CD1c-positive myeloid dendritic cell (primary cell): ENCODE data around the gene CCBE1.
"Not testable (repeated sequence)": the region's sequence is repeated elsewhere in the genome, so short reads cannot be mapped to it uniquely, and the experiment has no call there.

Experiments
- DNase-seq: peaks from one replicate; pipeline ENCODE4 v3.0.0-alpha.2; 2016; ENCODE audit errors: extremely low spot score

The CCBE1 gene

GRCh38 chr18:59656373-59656887 lies 40.8 kb downstream of the CCBE1 start:
- DNase-seq, result no peak

- no peak for DNase-seq
Measured at GRCh38 chr18:59655676-59656075, 41.5 kb downstream of the CCBE1 start.

- no peak for DNase-seq
Measured at GRCh38 chr18:59651071-59651470, 46.2 kb downstream of the CCBE1 start.

GRCh38 chr18:59650266-59650820 lies 46.9 kb downstream of the CCBE1 start:
- no peak for DNase-seq

- no peak for DNase-seq
Measured at GRCh38 chr18:59649591-59649990, 47.6 kb downstream of the CCBE1 start.

- not testable (repeated sequence) for DNase-seq
Measured at GRCh38 chr18:59648469-59648868, 48.8 kb downstream of the CCBE1 start.

- no peak for DNase-seq
Measured at GRCh38 chr18:59646963-59647307, 50.3 kb downstream of the CCBE1 start.

- no peak for DNase-seq
Measured at GRCh38 chr18:59646228-59646962, 50.8 kb downstream of the CCBE1 start.

GRCh38 chr18:59643740-59644139 lies 53.5 kb downstream of the CCBE1 start:
- DNase-seq, result no peak

- DNase-seq, result no peak
Measured at GRCh38 chr18:59640721-59641120, 56.5 kb downstream of the CCBE1 start.

- no peak for DNase-seq
Measured at GRCh38 chr18:59639821-59640220, 57.4 kb downstream of the CCBE1 start.

GRCh38 chr18:59639136-59639535 lies 58.1 kb downstream of the CCBE1 start:
- no peak for DNase-seq

- DNase-seq, result no peak
Measured at GRCh38 chr18:59633961-59634485, 63.2 kb downstream of the CCBE1 start.

- DNase-seq, result no peak
Measured at GRCh38 chr18:59633317-59633716, 63.9 kb downstream of the CCBE1 start.

GRCh38 chr18:59631583-59632181 lies 65.5 kb downstream of the CCBE1 start:
- no peak for DNase-seq

GRCh38 chr18:59629894-59630293 lies 67.3 kb downstream of the CCBE1 start:
- DNase-seq, result no peak

- no peak for DNase-seq
Measured at GRCh38 chr18:59628995-59629394, 68.2 kb downstream of the CCBE1 start.

- DNase-seq, result no peak
Measured at GRCh38 chr18:59627414-59627813, 69.8 kb downstream of the CCBE1 start.

- no peak for DNase-seq
Measured at GRCh38 chr18:59624369-59624765, 72.9 kb downstream of the CCBE1 start.

GRCh38 chr18:59623456-59624368 lies 73.5 kb downstream of the CCBE1 start:
- DNase-seq, result no peak

GRCh38 chr18:59621027-59621426 lies 76.2 kb downstream of the CCBE1 start:
- no peak for DNase-seq

GRCh38 chr18:59620381-59620780 lies 76.8 kb downstream of the CCBE1 start:
- DNase-seq, result no peak
